Activated CD8-positive, alpha-beta memory T cell treated with anti-CD3 and anti-CD28 coated beads for 36 hours (primary cell): Measurements from ENCODE around the gene RAPH1. TPM values are rescaled to one million over a fixed set of nuclear protein-coding genes. Genes with fewer than 3 reads are reported as not detected.

Source experiments
- CTCF ChIA-PET: fragments of 350-600 bp; sonication (Branson Sonifier 250); formaldehyde crosslinking; loops from one replicate; lab custom pipeline; 2021; ENCODE audit warnings: antibody characterized with exemption; lab: Charles Lee
- POLR2A ChIA-PET: fragments of 350-600 bp; sonication (Branson Sonifier 250); formaldehyde crosslinking; loops from one replicate; lab custom pipeline; 2021; ENCODE audit warnings: antibody characterized with exemption; lab: Charles Lee
- total RNA-seq, 2 experiments: library from RNA; stranded (reverse); gene quantifications; one replicate each; pipeline ENCODE4 v1.2.3, GENCODE V29; 2021

Gene RAPH1
- total RNA-seq, 2 experiments from 2014 or later: 1.5 to 2.6 TPM

DNA sequence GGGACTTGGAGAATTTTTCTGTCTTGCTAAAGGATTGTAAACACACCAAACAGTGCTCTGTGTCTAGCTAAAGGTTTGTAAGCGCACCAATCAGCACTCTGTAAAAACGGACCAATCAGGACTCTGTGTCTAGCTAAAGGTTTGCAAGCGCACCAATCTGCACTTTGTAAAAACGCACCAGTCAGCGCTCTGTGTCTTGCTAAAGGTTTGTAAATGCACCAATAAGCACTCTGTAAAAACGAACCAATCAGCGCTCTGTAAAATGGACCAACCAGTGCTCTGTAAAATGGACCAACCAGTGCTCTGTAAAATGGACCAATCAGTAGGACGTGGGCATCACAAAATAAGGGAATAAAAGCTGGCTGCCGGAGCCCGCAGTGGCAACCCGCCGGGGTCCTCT is 190.4 kb downstream of the RAPH1 start:
- CTCF ChIA-PET: interaction anchor here (0.6 kb wide), 1 partner anchor 23 kb away, joined by 3 read pairs; no protein-coding TSS in a partner anchor
- POLR2A ChIA-PET: no interaction called here

Other genes with a start within 250 kb of the RAPH1 start
- gene ABI2, start 206.9 kb downstream of the RAPH1 start, total RNA-seq: 10 to 100 TPM; 31.3 to 35.2 TPM
- 10 to 100 TPM; 70.0 to 75.2 TPM for gene CD28, start 171.3 kb upstream of the RAPH1 start, total RNA-seq